IMR-90 (cell line): Measurements from ENCODE around the gene MRPL20. TPM values are rescaled to one million over a fixed set of nuclear protein-coding genes. Genes with fewer than 3 reads are reported as not detected.

ENCODE experiments used
- ATAC-seq: fragments of 200-7000 bp; cut with Tn5 transposase; 2 replicates; pipeline ENCODE4 v1.9.1; 2020; ENCODE audit warnings: low read depth, mild to moderate bottlenecking, moderate library complexity
- BruUV-seq: library from RNA; stranded (reverse); fragments of 400-500 nt; replicated peaks from 2 replicates; lab custom pipeline; 2021; lab: Mats Ljungman, UMichigan
- CTCF ChIA-PET: fragments of 300-600 bp; formaldehyde crosslinking; extraction: SDS; loops from one replicate; lab custom pipeline; 2021; ENCODE audit warnings: antibody characterized with exemption; lab: Yijun Ruan, JAX
- POLR2A ChIA-PET: fragments of 300-600 bp; sonication (Branson Sonifier 250); formaldehyde crosslinking; loops from one replicate; lab custom pipeline; 2022; ENCODE audit warnings: antibody characterized with exemption; ENCODE audit not compliant: unreplicated experiment; lab: Charles Lee
- DNase-seq: peaks from one replicate; pipeline ENCODE4 v3.0.0; 2013
- H2AFZ ChIP-seq: replicated peaks from 2 replicates; pipeline ENCODE3; 2013; ENCODE audit warnings: low read length, mild to moderate bottlenecking; ENCODE audit not compliant: poor library complexity
- H2AK5ac ChIP-seq: 2 replicates; pipeline ENCODE4 v1.6.1; 2013; ENCODE audit warnings: low read depth, low read length, inconsistent platforms
- H2AK9ac ChIP-seq: replicated peaks from 2 replicates; pipeline ENCODE3; 2013; ENCODE audit warnings: mild to moderate bottlenecking, low read depth, low read length, moderate library complexity; ENCODE audit not compliant: poor library complexity
- H2BK120ac ChIP-seq: 2 replicates; pipeline ENCODE4 v1.6.1; 2013; ENCODE audit warnings: low read depth, low read length, inconsistent platforms
- H2BK15ac ChIP-seq: 3 replicates; pipeline ENCODE4 v1.6.1; 2013; ENCODE audit warnings: low read depth, low read length, inconsistent platforms
- H2BK20ac ChIP-seq: 2 replicates; pipeline ENCODE4 v1.6.1; 2013; ENCODE audit warnings: low read depth, mild to moderate bottlenecking, inconsistent platforms, low read length, moderate library complexity
- H2BK5ac ChIP-seq: 2 replicates; pipeline ENCODE4 v1.6.1; 2013; ENCODE audit warnings: mild to moderate bottlenecking, low read depth, low read length, inconsistent platforms; ENCODE audit not compliant: poor library complexity, severe bottlenecking
- H3K14ac ChIP-seq: replicated peaks from 2 replicates; pipeline ENCODE4 v1.6.1; 2013; ENCODE audit warnings: low read depth, low read length, inconsistent platforms
- H3K18ac ChIP-seq: 2 replicates; pipeline ENCODE4 v1.6.1; 2013; ENCODE audit warnings: low read depth, low read length, control low read depth
- H3K23ac ChIP-seq: 2 replicates; pipeline ENCODE4 v1.6.1; 2013; ENCODE audit warnings: low read depth, low read length, inconsistent platforms
- H3K27ac ChIP-seq: 2 replicates; pipeline ENCODE4 v1.5.1; 2013; ENCODE audit warnings: mild to moderate bottlenecking, control low read depth, low read length; ENCODE audit not compliant: insufficient read depth
- H3K27me3 ChIP-seq: 2 replicates; pipeline ENCODE4 v1.6.1; 2013; ENCODE audit warnings: low read length; ENCODE audit not compliant: control insufficient read depth, insufficient read depth
- H3K36me3 ChIP-seq: 2 replicates; pipeline ENCODE4 v1.6.1; 2013; ENCODE audit warnings: low read length, mixed read lengths; ENCODE audit not compliant: control insufficient read depth, insufficient read depth
- H3K4ac ChIP-seq: 2 replicates; pipeline ENCODE4 v1.6.1; 2013; ENCODE audit warnings: low read depth, low read length, inconsistent platforms
- H3K4me1 ChIP-seq: 2 replicates; pipeline ENCODE4 v1.6.1; 2013; ENCODE audit warnings: low read length, mixed read lengths; ENCODE audit not compliant: control insufficient read depth, insufficient read depth
- H3K4me2 ChIP-seq: 2 replicates; pipeline ENCODE4 v1.6.1; 2013; ENCODE audit warnings: low read depth, mild to moderate bottlenecking, control low read depth, low read length, moderate library complexity
- H3K4me3 ChIP-seq: 2 replicates; pipeline ENCODE4 v1.5.1; 2013; ENCODE audit warnings: low read depth, mild to moderate bottlenecking, control low read depth, low read length, moderate library complexity; ENCODE audit not compliant: insufficient read depth
- H3K56ac ChIP-seq: 2 replicates; pipeline ENCODE4 v1.6.1; 2013; ENCODE audit warnings: low read length, inconsistent platforms; ENCODE audit not compliant: insufficient read depth; ENCODE audit errors: extremely low read depth
- H3K79me1 ChIP-seq, 2 experiments: 2 replicates each; pipeline ENCODE4 v1.6.1; 2013; ENCODE audit warnings: low read length in 2 of 2, inconsistent platforms in 1 of 2, low read depth in 1 of 2
- H3K9ac ChIP-seq: 2 replicates; pipeline ENCODE4 v1.6.1; 2013; ENCODE audit warnings: low read depth, low read length, control low read depth
- H3K9me1 ChIP-seq: 2 replicates; pipeline ENCODE4 v1.6.1; 2013; ENCODE audit warnings: low read length, inconsistent platforms; ENCODE audit not compliant: insufficient read depth
- H3K9me3 ChIP-seq: 2 replicates; pipeline ENCODE4 v1.6.1; 2013; ENCODE audit warnings: low read length; ENCODE audit not compliant: control insufficient read depth, insufficient read depth
- H4K20me1 ChIP-seq: 2 replicates; pipeline ENCODE4 v1.6.1; 2013; ENCODE audit warnings: low read length, inconsistent platforms; ENCODE audit not compliant: insufficient read depth
- H4K5ac ChIP-seq: 2 replicates; pipeline ENCODE4 v1.6.1; 2013; ENCODE audit warnings: mild to moderate bottlenecking, low read depth, low read length, control low read depth
- H4K8ac ChIP-seq, 2 experiments: 2 replicates each; pipeline ENCODE4 v1.6.1; 2013; ENCODE audit warnings: low read depth in 2 of 2, low read length in 2 of 2, control low read depth in 1 of 2, inconsistent platforms in 1 of 2
- H4K91ac ChIP-seq: 2 replicates; pipeline ENCODE4 v1.6.1; 2013; ENCODE audit warnings: low read depth, low read length, inconsistent platforms; ENCODE audit not compliant: insufficient read depth
- MXI1 ChIP-seq: IDR thresholded peaks from 2 replicates; pipeline ENCODE4 v1.6.1; 2012; ENCODE audit warnings: low read depth, mild to moderate bottlenecking, low read length, moderate library complexity, borderline replicate concordance
- NFE2L2 ChIP-seq: fragments of 150-350 bp; IDR thresholded peaks from 2 replicates; pipeline ENCODE4 v1.6.1; 2016; ENCODE audit warnings: low read depth, mild to moderate bottlenecking, low read length
- WGBS, 2 experiments: methylation state at CpG; one replicate each; pipeline versions ENCODE4 v1.1.5 to v1.1.7; 2013; ENCODE audit warnings: missing lambda C conversion rate in 2 of 2; ENCODE audit not compliant: insufficient read length in 1 of 2; ENCODE audit errors: extremely low coverage in 2 of 2; 5-methylcytosine and 5-hydroxymethylcytosine counted together
- dilution Hi-C: fragments of 300-500 bp; cut with HindIII; formaldehyde crosslinking; loops from one replicate; pipeline ENCODE4 v1.14.3; 2018; ENCODE audit warnings: low sequenced_read_pairs; ENCODE audit not compliant: unreplicated experiment
- in situ Hi-C: fragments of 300-500 bp; cut with MboI; formaldehyde crosslinking; loops from 3 replicates; pipeline ENCODE4 v1.14.3; 2019; ENCODE audit warnings: low sequenced_read_pairs, inconsistent platforms, mixed read lengths
- intact Hi-C: fragments of 100-400 bp; cut with micrococcal nuclease; formaldehyde crosslinking; loops from 2 replicates; pipeline ENCODE4 v1.10.0; 2022
- polyA plus RNA-seq, 3 experiments: library from polyadenylated mRNA; depleted of rRNA; stranded (reverse); fragments of >200 nt; gene quantifications; 2 replicates each; pipeline ENCODE4 v1.2.3, GENCODE V29; 2012; ENCODE audit warnings: low replicate concordance in 1 of 3
- total RNA-seq: library from RNA; depleted of rRNA; stranded (reverse); fragments of >200 nt; gene quantifications from 2 replicates; pipeline ENCODE4 v1.2.3, GENCODE V29; 2012

The MRPL20 gene
- total and polyA plus RNA-seq, 2 of the 4 experiments (the other 2 are of a cell fraction) = 141 to 157 TPM

- Histone ChIP-seq H3K9me3 (no peaks in the 10 kb centered on the region), H2BK20ac (no peak overlapping the region), H4K5ac (peak overlapping the region; percentile 80), H2AFZ (peak overlapping the region; percentile 94), H2BK15ac (no peak overlapping the region), H3K4me2 (peak overlapping the region; percentile 89), H2AK9ac (peak overlapping the region; percentile 99), H3K36me3 (peaks cover 51% of the 10 kb centered on the region), H3K4ac (peak overlapping the region; percentile 92), H3K18ac (no peak overlapping the region; the same call in 1 of the 2 replicates), H3K56ac (peak overlapping the region; percentile 92), H4K8ac (peak overlapping the region; percentile 79 to 99), H2AK5ac (peak overlapping the region; percentile 95), H2BK120ac (peak overlapping the region; percentile 41; the same call in 1 of the 2 replicates), H3K23ac (peak overlapping the region; percentile 97), H3K14ac (peak overlapping the region; percentile 97), H4K20me1 (peaks cover 34% of the 10 kb centered on the region; the same call in 1 of the 2 replicates), H3K27me3 (no peaks in the 10 kb centered on the region), H2BK5ac (peak overlapping the region; percentile 88), H3K4me3 (peak overlapping the region; percentile 97), H3K4me1 (peaks cover 12% of the 10 kb centered on the region), H4K91ac (peak overlapping the region; percentile 73), H3K9ac (peak overlapping the region; percentile 96), H3K9me1 (peaks cover 11% of the 10 kb centered on the region), H3K79me1 (peaks cover 24 to 62% of the 10 kb centered on the region in 2 experiments), H3K27ac (peak overlapping the region; percentile 96)
- intact Hi-C loops (loop anchor here (2.0 kb wide), 2 partner anchors 50 to 72 kb away; partner anchors contain the start of genes ATAD3B and DVL1), in situ Hi-C loops (no loop called here), dilution Hi-C loops (no loop called here)
- ATAC-seq (no peak; the same call in 1 of the 2 replicates), DNase-seq (no peak)
- no TSS peak for BruUV-seq
- POLR2A ChIA-PET = no interaction called here
- TF ChIP-seq NFE2L2 (no peak), MXI1 (peak; percentile 35; the same call in 1 of the 2 replicates)
- WGBS, 2 experiments = 0% methylated on average over 27 of the region's 54 CpGs; no CpG with 5 or more reads in 1 of the 2 experiments
- CTCF ChIA-PET = interaction anchor here (0.7 to 1.0 kb wide), 2 partner anchors 10 to 23 kb away, joined by 3 to 4 read pairs; no protein-coding TSS in a partner anchor
Measured at GRCh38 chr1:1398677-1399186, 8.4 kb downstream of the MRPL20 start.
